Neural crest cell (in vitro differentiated cells): Measurements from ENCODE around the gene FPR1. TPM values are rescaled to one million over a fixed set of nuclear protein-coding genes. Genes with fewer than 3 reads are reported as not detected.

ENCODE experiments used
- DNase-seq: peaks from one replicate; pipeline ENCODE4 v3.0.0; 2021; ENCODE audit warnings: low read depth, mixed read lengths, low spot score
- H3K27ac Mint-ChIP-seq: one replicate; pipeline ENCODE4 v1.8.0; 2021; ENCODE audit warnings: mild to moderate bottlenecking, mixed read lengths; ENCODE audit not compliant: unreplicated experiment
- H3K27me3 Mint-ChIP-seq: 2 replicates; pipeline ENCODE4 v1.8.0; 2021; ENCODE audit warnings: low read depth, mild to moderate bottlenecking, mixed read lengths
- H3K36me3 Mint-ChIP-seq: 2 replicates; pipeline ENCODE4 v1.8.0; 2021; ENCODE audit warnings: low read depth, mild to moderate bottlenecking, mixed read lengths
- H3K4me1 Mint-ChIP-seq: 2 replicates; pipeline ENCODE4 v1.8.0; 2021; ENCODE audit warnings: mixed read lengths
- H3K4me3 Mint-ChIP-seq: one replicate; pipeline ENCODE4 v1.8.0; 2021; ENCODE audit warnings: mild to moderate bottlenecking, mixed read lengths
- H3K9me3 Mint-ChIP-seq: 2 replicates; pipeline ENCODE4 v1.8.0; 2021; ENCODE audit warnings: mixed read lengths
- total RNA-seq: library from RNA; stranded (reverse); gene quantifications from 2 replicates; pipeline ENCODE4 v1.2.1, GENCODE V29; 2021
- TF ChIP-seq, protein P1 (sequence below): fragments of 200-600 bp; sonication (generic); conservative IDR thresholded peaks from 2 replicates; pipeline ENCODE4 v1.5.0; 2021; ENCODE audit warnings: antibody characterized with exemption, mild to moderate bottlenecking

Gene FPR1
- total RNA-seq, 1 donor from 2014 or later, result not detected

DNA sequence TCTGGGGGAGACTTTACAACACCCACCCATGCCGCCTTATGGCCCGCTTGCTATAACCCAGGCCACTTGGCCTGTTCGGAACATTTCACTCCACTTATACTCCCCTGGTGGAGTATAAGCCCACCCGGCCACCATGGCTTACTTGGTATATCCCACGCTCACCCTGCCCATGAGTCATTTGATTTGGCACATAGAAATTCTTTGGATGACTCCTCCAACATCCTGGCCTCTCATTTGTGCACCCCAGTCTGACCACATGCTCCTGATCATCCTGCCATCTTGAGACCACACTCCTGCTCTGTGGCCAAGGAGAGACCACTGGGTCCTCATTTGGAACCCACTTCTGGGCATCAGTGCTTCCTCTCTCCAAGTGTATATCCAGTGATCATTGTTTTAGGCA lies 53.4 kb downstream of the FPR1 start:
- DNase-seq, result no peak
- H3K4me3 Mint-ChIP-seq, result no peak overlapping the region
- peaks cover 41% of the 10 kb centered on the region for H3K27me3 Mint-ChIP-seq
- TF ChIP-seq, protein P1, sequence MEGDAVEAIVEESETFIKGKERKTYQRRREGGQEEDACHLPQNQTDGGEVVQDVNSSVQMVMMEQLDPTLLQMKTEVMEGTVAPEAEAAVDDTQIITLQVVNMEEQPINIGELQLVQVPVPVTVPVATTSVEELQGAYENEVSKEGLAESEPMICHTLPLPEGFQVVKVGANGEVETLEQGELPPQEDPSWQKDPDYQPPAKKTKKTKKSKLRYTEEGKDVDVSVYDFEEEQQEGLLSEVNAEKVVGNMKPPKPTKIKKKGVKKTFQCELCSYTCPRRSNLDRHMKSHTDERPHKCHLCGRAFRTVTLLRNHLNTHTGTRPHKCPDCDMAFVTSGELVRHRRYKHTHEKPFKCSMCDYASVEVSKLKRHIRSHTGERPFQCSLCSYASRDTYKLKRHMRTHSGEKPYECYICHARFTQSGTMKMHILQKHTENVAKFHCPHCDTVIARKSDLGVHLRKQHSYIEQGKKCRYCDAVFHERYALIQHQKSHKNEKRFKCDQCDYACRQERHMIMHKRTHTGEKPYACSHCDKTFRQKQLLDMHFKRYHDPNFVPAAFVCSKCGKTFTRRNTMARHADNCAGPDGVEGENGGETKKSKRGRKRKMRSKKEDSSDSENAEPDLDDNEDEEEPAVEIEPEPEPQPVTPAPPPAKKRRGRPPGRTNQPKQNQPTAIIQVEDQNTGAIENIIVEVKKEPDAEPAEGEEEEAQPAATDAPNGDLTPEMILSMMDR, result no peak
- H3K27ac Mint-ChIP-seq, result no peak overlapping the region
- peaks cover 10% of the 10 kb centered on the region for H3K4me1 Mint-ChIP-seq
- peaks cover 4% of the 10 kb centered on the region for H3K36me3 Mint-ChIP-seq
- H3K9me3 Mint-ChIP-seq, result no peaks in the 10 kb centered on the region

DNA sequence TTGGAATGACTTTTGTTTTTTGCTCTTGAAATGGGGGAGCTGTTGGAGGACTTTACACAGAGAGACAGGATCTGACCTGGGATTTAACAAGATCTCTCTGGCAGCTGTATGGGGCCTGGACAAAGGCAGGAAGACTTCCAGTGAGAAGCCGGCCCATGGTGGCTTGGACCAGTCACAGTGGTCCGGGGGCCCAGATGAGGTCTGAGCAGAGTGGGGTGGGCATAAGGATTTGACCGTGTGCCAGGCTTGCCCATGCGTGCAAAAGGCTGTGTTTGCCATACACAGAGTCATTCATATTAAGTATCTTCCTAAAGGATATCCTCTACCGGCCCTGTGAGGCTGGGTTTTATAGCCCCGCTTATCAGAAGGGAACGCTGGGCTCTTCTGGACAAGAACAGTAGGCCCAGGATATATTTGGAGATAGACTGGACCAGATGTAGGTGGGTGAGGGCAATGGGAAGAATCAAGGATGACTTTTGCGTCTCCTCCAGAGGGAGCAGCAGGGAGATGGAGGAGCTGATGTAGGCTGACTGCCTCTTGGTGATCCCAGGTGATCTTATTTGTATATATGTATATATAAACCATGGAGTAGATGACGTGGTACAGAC lies 54.4 kb downstream of the FPR1 start:
- Mint-ChIP-seq H3K27ac (no peak overlapping the region), H3K4me1 (peaks cover 5% of the 10 kb centered on the region), H3K9me3 (no peaks in the 10 kb centered on the region), H3K27me3 (peaks cover 34% of the 10 kb centered on the region), H3K36me3 (peaks cover 4% of the 10 kb centered on the region), H3K4me3 (no peak overlapping the region)
- no peak for DNase-seq
- TF ChIP-seq, protein P1, result no peak

GRCh38 chr19:51696606-51697005 lies 55.1 kb downstream of the FPR1 start:
- DNase-seq, result no peak
- H3K36me3 Mint-ChIP-seq, result peaks cover 4% of the 10 kb centered on the region
- TF ChIP-seq, protein P1, result no peak
- H3K27me3 Mint-ChIP-seq, result peaks cover 27% of the 10 kb centered on the region
- peaks cover 5% of the 10 kb centered on the region for H3K4me1 Mint-ChIP-seq
- no peaks in the 10 kb centered on the region for H3K9me3 Mint-ChIP-seq
- H3K4me3 Mint-ChIP-seq, result no peak overlapping the region
- H3K27ac Mint-ChIP-seq, result no peak overlapping the region

Other genes with a start within 250 kb of the FPR1 start
- gene SIGLEC6, start 220.2 kb downstream of the FPR1 start, total RNA-seq, result not detected in 2 replicates
- gene ZNF175, start 180.6 kb downstream of the FPR1 start, total RNA-seq, result 12.9 and 15.8 TPM in 2 replicates
- gene SIGLEC5, start 121.5 kb downstream of the FPR1 start, total RNA-seq, result not detected in 2 replicates
- not detected in 2 replicates for gene SIGLEC14, start 105.1 kb downstream of the FPR1 start, total RNA-seq
- 3.0 and 4.2 TPM in 2 replicates for gene SPACA6, start 58.5 kb downstream of the FPR1 start, total RNA-seq
- not detected in 2 replicates for gene HAS1, start 27.9 kb downstream of the FPR1 start, total RNA-seq
- not detected in 2 replicates for gene FPR2, start 9.3 kb upstream of the FPR1 start, total RNA-seq
- not detected in 2 replicates for gene FPR3, start 43.3 kb upstream of the FPR1 start, total RNA-seq
- gene ZNF577, start 136.1 kb upstream of the FPR1 start, total RNA-seq, result 15.7 and 20.4 TPM in 2 replicates
- gene ZNF649, start 153.1 kb upstream of the FPR1 start, total RNA-seq, result 33.7 TPM in 2 replicates
- 6.3 and 8.7 TPM in 2 replicates for gene ZNF613, start 175.6 kb upstream of the FPR1 start, total RNA-seq
- gene ZNF350, start 235.0 kb upstream of the FPR1 start, total RNA-seq, result 6.5 and 6.9 TPM in 2 replicates